ENCODE measurements around the gene PECR. TPM values are rescaled to one million over a fixed set of nuclear protein-coding genes. Genes with fewer than 3 reads are reported as not detected.
A peak's percentile ranks its signal among the peaks of the same experiment; 100 is the strongest.

Gene PECR
- total and polyA plus RNA-seq, 10 of the 15 experiments (the other 5 are each of a cell fraction or from before 2014, with no cell fraction given) = 7.6 to 37.4 (median 25.7) TPM

DNA sequence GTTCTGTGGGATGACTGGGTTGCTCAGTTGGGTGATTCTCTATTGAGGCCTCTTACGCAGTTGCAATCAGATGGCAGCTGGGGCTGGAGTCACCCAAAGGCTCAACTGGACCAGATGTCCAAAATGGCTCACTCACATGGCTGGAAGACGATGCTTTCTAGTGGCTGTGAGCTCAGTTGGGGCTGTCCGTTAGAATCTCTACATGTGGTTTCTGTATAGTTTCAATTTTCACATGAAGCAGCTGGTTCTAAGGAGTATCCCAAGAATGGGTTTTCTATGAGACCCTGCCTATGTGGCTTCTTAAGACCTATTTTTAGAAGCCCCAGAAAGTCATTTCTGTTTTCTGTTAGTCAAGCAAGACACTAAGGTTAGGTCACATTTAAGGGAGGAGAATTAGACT lies 32.0 kb upstream of the PECR start (continued):
- TF ChIP-seq EP300 (IDR thresholded peaks at IDR 0.05; ENCODE audit: borderline replicate concordance in 1 of 2, control insufficient read depth in 1 of 2, low read depth in 2 of 2, low read length in 2 of 2) (peak; percentile 59 to 86; a peak in 3 of 4 replicates), PML (IDR thresholded peaks at IDR 0.05; ENCODE audit: low read length) (peak; percentile 90; the same call in 1 of the 2 replicates), BACH1 (IDR thresholded peaks at IDR 0.05; ENCODE audit: borderline replicate concordance) (no peak), MYB (IDR thresholded peaks at IDR 0.05; ENCODE audit: borderline replicate concordance, low read depth, low read length) (0 out of 2 replicates have a peak, but pooled peaks have one; percentile 39), IKZF1 (conservative IDR thresholded peaks at IDR 0.05) (peak; percentile 43; the same call in 1 of the 2 replicates), YY1 (IDR thresholded peaks at IDR 0.05; ENCODE audit: low read depth, low read length) (peak; percentile 93), NFYB (IDR thresholded peaks at IDR 0.05; ENCODE audit: insufficient read depth, low read depth, low read length) (0 out of 2 replicates have a peak, but pooled peaks have one; percentile 19), CBX3 (IDR thresholded peaks at IDR 0.05; ENCODE audit: borderline replicate concordance, low read depth) (no peak), BCL11A (IDR thresholded peaks at IDR 0.05; ENCODE audit: low read depth, low read length) (peak; percentile 47; the same call in 1 of the 2 replicates), TCF3 (IDR thresholded peaks at IDR 0.05; ENCODE audit: borderline replicate concordance, insufficient read depth, low read depth, low read length) (peak; percentile 86; the same call in 1 of the 2 replicates), EED (IDR thresholded peaks at IDR 0.05; ENCODE audit: low read depth) (0 out of 2 replicates have a peak, but pooled peaks have one; percentile 40)
- TF ChIP-seq, protein P1, sequence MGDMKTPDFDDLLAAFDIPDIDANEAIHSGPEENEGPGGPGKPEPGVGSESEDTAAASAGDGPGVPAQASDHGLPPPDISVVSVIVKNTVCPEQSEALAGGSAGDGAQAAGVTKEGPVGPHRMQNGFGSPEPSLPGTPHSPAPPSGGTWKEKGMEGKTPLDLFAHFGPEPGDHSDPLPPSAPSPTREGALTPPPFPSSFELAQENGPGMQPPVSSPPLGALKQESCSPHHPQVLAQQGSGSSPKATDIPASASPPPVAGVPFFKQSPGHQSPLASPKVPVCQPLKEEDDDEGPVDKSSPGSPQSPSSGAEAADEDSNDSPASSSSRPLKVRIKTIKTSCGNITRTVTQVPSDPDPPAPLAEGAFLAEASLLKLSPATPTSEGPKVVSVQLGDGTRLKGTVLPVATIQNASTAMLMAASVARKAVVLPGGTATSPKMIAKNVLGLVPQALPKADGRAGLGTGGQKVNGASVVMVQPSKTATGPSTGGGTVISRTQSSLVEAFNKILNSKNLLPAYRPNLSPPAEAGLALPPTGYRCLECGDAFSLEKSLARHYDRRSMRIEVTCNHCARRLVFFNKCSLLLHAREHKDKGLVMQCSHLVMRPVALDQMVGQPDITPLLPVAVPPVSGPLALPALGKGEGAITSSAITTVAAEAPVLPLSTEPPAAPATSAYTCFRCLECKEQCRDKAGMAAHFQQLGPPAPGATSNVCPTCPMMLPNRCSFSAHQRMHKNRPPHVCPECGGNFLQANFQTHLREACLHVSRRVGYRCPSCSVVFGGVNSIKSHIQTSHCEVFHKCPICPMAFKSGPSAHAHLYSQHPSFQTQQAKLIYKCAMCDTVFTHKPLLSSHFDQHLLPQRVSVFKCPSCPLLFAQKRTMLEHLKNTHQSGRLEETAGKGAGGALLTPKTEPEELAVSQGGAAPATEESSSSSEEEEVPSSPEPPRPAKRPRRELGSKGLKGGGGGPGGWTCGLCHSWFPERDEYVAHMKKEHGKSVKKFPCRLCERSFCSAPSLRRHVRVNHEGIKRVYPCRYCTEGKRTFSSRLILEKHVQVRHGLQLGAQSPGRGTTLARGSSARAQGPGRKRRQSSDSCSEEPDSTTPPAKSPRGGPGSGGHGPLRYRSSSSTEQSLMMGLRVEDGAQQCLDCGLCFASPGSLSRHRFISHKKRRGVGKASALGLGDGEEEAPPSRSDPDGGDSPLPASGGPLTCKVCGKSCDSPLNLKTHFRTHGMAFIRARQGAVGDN (IDR thresholded peaks at IDR 0.05) = peak; percentile 62; the same call in 1 of the 2 replicates

Measured in GM12878 (cell line).